Dermis microvascular lymphatic vessel endothelial cell (primary cell): ENCODE measurements around the gene GABBR2. TPM values are rescaled to one million over a fixed set of nuclear protein-coding genes. Genes with fewer than 3 reads are reported as not detected.

Source experiments
- DNase-seq, 2 donors: peaks; one replicate each; pipeline versions ENCODE4 v3.0.0 to v3.0.0-alpha.2; 2010; ENCODE audit warnings: low read depth in 2 of 2
- total RNA-seq: library from RNA; depleted of rRNA; stranded (reverse); fragments of >200 nt; gene quantifications from 2 replicates; pipeline ENCODE4 v1.2.1, GENCODE V29; 2014

Gene GABBR2
- 1.8 and 10.2 TPM in 2 replicates for total RNA-seq

GRCh38 chr9:98708933-98709911 is at the start of gene GABBR2:
Gene GABBR2 (minus strand): TSS chr9:98708935. CDS start chr9:98708737, 198 bp downstream.
- DNase-seq = peak in 1 of 2 donors; percentile 23

- no peak for DNase-seq
Measured at GRCh38 chr9:98755006-98755618, 46.4 kb upstream of the GABBR2 start.

- DNase-seq = no peak
Measured at GRCh38 chr9:98751210-98751609, 42.5 kb upstream of the GABBR2 start.

- no peak for DNase-seq
Measured at GRCh38 chr9:98750364-98751060, 41.8 kb upstream of the GABBR2 start.

- no peak for DNase-seq
Measured at GRCh38 chr9:98747476-98747875, 38.7 kb upstream of the GABBR2 start.

- DNase-seq = no peak
Measured at GRCh38 chr9:98745470-98745869, 36.7 kb upstream of the GABBR2 start.

GRCh38 chr9:98743818-98744611 is 35.3 kb upstream of the GABBR2 start:
- DNase-seq = no peak

GRCh38 chr9:98743329-98743728 is 34.6 kb upstream of the GABBR2 start:
- no peak for DNase-seq

- no peak for DNase-seq
Measured at GRCh38 chr9:98742325-98743280, 33.9 kb upstream of the GABBR2 start.

- peak in 1 of 2 donors; percentile 16 for DNase-seq
Measured at GRCh38 chr9:98740226-98740881, 31.6 kb upstream of the GABBR2 start.

GRCh38 chr9:98738741-98739140 is 30.0 kb upstream of the GABBR2 start:
- no peak for DNase-seq

- DNase-seq = no peak
Measured at GRCh38 chr9:98736226-98736625, 27.5 kb upstream of the GABBR2 start.

- no peak for DNase-seq
Measured at GRCh38 chr9:98732801-98733200, 24.1 kb upstream of the GABBR2 start.

- DNase-seq = no peak
Measured at GRCh38 chr9:98732091-98732490, 23.4 kb upstream of the GABBR2 start.

- no peak for DNase-seq
Measured at GRCh38 chr9:98730871-98731270, 22.1 kb upstream of the GABBR2 start.

GRCh38 chr9:98728500-98728899 is 19.8 kb upstream of the GABBR2 start:
- DNase-seq = no peak

GRCh38 chr9:98727428-98727827 is 18.7 kb upstream of the GABBR2 start:
- no peak for DNase-seq

- DNase-seq = no peak
Measured at GRCh38 chr9:98726735-98727134, 18.0 kb upstream of the GABBR2 start.

- DNase-seq = no peak
Measured at GRCh38 chr9:98724810-98725530, 16.2 kb upstream of the GABBR2 start.
